A549 (cell line): ENCODE measurements around the gene SLC5A4.

Experiments used
- CTCF ChIP-seq: fragments of >200 bp; sonication (Bioruptor Twin); formaldehyde crosslinking; IDR thresholded peaks from 3 replicates; pipeline ENCODE4 v1.5.1; 2016
- HMGXB4 ChIP-seq: fragments of 250-450 bp; sonication (Bioruptor Pico); IDR thresholded peaks from 2 replicates; pipeline ENCODE4 v1.5.0; 2021; ENCODE audit warnings: mild to moderate bottlenecking, moderate library complexity, borderline replicate concordance
- MYC ChIP-seq: IDR thresholded peaks from 2 replicates; pipeline ENCODE4 v1.6.1; 2012; ENCODE audit warnings: mild to moderate bottlenecking, inconsistent platforms, low read length, improper control_type of control experiment, borderline replicate concordance

GRCh38 chr22:32232191-32232830 is 22.8 kb downstream of the SLC5A4 start:
- no peak for TF ChIP-seq MYC
- TF ChIP-seq HMGXB4 (CRISPR knock-in tag) = no peak
- TF ChIP-seq CTCF = no peak
